ENCODE measurements around the gene SEMA6A. TPM values are rescaled to one million over a fixed set of nuclear protein-coding genes. Genes with fewer than 3 reads are reported as not detected.

The SEMA6A gene
- total and polyA plus RNA-seq, 4 donors: 3.4 to 31.6 (median 12.0) TPM

DNA sequence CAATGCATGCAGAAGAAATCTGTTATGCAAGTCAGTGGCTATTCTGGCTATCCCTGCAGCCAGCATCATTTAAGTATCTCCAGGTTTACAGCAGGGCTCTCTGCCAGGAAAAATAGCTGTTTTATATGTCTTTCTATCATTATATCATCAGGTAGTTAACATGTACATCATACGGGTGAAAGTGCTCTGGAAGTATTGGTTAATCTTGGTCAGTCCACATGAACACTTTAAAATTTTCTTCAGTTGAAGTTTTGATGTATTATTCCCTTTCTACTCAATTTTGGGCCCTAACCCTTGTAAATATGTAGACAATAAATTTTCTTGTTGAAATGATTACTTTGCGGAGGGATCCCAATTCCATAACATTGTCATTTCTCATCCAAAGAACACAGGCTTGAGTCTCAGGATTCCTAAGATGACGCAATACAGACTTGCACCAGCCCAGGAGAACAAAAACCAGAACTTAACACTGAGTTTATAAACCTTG lies 67.5 kb downstream of the SEMA6A start:
- no peak for ATAC-seq (ENCODE audit: insufficient read depth, low FRiP score)
- Histone ChIP-seq H3K27ac (ENCODE audit: low read depth in 1 of 2, low read length in 1 of 2) (no peak overlapping the region), H3K9me3 (ENCODE audit: control insufficient read depth in 4 of 4, insufficient read depth in 3 of 4, low read length in 3 of 4) (no peaks in the 10 kb centered on the region), H3K27me3 (ENCODE audit: control insufficient read depth in 3 of 3, insufficient read depth in 3 of 3, low read length in 2 of 3) (no peaks in the 10 kb centered on the region), H3K4me3 (no peak overlapping the region), H3K4me1 (ENCODE audit: control insufficient read depth in 5 of 5, insufficient read depth in 5 of 5, low read length in 5 of 5) (peaks cover 2 to 64% (median 15%) of the 10 kb centered on the region in 5 donors), H3K9ac (ENCODE audit: insufficient read depth in 1 of 2, low read length in 2 of 2) (no peak overlapping the region), H3K36me3 (ENCODE audit: control insufficient read depth in 4 of 4, insufficient read depth in 4 of 4, low read length in 4 of 4) (peaks cover 0 to 4% (median 0%) of the 10 kb centered on the region in 4 donors)
- WGBS, 2 donors: 48 to 59% methylated on average over 3 of the region's 3 CpGs
- no peak for DNase-seq
- TF ChIP-seq, protein P1, sequence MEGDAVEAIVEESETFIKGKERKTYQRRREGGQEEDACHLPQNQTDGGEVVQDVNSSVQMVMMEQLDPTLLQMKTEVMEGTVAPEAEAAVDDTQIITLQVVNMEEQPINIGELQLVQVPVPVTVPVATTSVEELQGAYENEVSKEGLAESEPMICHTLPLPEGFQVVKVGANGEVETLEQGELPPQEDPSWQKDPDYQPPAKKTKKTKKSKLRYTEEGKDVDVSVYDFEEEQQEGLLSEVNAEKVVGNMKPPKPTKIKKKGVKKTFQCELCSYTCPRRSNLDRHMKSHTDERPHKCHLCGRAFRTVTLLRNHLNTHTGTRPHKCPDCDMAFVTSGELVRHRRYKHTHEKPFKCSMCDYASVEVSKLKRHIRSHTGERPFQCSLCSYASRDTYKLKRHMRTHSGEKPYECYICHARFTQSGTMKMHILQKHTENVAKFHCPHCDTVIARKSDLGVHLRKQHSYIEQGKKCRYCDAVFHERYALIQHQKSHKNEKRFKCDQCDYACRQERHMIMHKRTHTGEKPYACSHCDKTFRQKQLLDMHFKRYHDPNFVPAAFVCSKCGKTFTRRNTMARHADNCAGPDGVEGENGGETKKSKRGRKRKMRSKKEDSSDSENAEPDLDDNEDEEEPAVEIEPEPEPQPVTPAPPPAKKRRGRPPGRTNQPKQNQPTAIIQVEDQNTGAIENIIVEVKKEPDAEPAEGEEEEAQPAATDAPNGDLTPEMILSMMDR (IDR thresholded peaks at IDR 0.05; ENCODE audit: control extremely low read depth, extremely low read depth): no peak

DNA sequence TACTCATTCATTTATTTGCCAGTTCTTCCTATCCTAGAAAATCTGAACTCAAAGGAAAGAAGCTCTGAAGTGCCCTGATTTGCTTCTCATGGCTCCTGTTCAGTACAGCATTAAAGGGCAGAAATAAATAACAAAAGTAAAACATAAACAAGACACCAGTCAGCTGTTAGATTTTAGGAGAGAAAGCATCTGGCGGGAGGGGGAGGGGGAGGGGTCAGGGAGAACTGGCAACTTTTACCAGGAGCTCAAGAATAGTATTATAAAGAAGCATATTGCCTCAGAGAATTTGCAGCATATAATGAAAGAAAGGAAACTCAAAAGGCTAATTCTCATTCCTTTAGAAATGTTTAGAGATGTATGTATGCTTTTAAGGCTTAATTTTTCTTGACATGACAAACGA lies 68.1 kb downstream of the SEMA6A start:
- Histone ChIP-seq H3K27ac (ENCODE audit: low read depth in 1 of 2, low read length in 1 of 2) (no peak overlapping the region), H3K27me3 (ENCODE audit: control insufficient read depth in 3 of 3, insufficient read depth in 3 of 3, low read length in 2 of 3) (no peaks in the 10 kb centered on the region), H3K4me1 (ENCODE audit: control insufficient read depth in 5 of 5, insufficient read depth in 5 of 5, low read length in 5 of 5) (peaks cover 4 to 62% (median 15%) of the 10 kb centered on the region in 5 donors), H3K9ac (ENCODE audit: insufficient read depth in 1 of 2, low read length in 2 of 2) (no peak overlapping the region), H3K36me3 (ENCODE audit: control insufficient read depth in 4 of 4, insufficient read depth in 4 of 4, low read length in 4 of 4) (peaks cover 0 to 5% (median 0%) of the 10 kb centered on the region in 4 donors), H3K4me3 (no peak overlapping the region), H3K9me3 (ENCODE audit: control insufficient read depth in 4 of 4, insufficient read depth in 3 of 4, low read length in 3 of 4) (no peaks in the 10 kb centered on the region)
- WGBS, 2 donors: 63 to 71% methylated on average over 2 of the region's 2 CpGs
- TF ChIP-seq, protein P1 (IDR thresholded peaks at IDR 0.05; ENCODE audit: control extremely low read depth, extremely low read depth): no peak
- peak; percentile 64 to 82 (median 81) for DNase-seq
- no peak for ATAC-seq (ENCODE audit: insufficient read depth, low FRiP score)

DNA sequence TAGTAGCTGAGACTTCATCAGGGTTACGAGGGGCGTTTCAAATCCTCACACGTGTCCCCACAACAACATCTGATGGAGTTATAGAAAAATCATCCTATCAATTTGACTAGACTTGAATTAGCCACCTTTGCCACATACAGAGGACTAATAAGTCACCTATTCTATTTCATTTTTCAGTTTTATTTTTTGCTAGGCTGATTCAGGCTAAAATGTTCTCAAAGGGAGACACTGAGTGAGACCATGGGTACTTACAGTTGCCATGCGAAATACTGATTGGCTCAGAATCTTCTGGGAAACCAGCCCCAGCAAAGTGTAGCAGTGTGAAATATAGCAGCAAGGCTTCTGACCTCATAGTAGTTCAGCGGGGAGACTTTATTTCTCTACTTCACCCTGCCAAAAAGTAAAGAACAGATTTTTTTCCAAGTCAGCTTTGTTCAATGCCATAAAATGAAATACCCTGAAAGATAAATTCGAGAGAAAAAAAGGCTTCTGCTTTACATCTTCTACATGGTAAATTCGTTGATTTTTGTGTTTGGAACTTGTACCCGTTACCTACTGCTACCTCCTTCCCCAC lies 69.9 kb downstream of the SEMA6A start:
- H3K4me1 ChIP-seq (ENCODE audit: control insufficient read depth in 5 of 5, insufficient read depth in 5 of 5, low read length in 5 of 5): peaks cover 4 to 44% (median 9%) of the 10 kb centered on the region in 5 donors
- DNase-seq (no peak), ATAC-seq (ENCODE audit: insufficient read depth, low FRiP score) (no peak)
- no peak overlapping the region for H3K4me3 ChIP-seq
- no peak overlapping the region for H3K27ac ChIP-seq (ENCODE audit: low read depth in 1 of 2, low read length in 1 of 2)
- WGBS, 2 donors: 93 to 95% methylated on average over 8 of the region's 8 CpGs
- H3K9ac ChIP-seq (ENCODE audit: insufficient read depth in 1 of 2, low read length in 2 of 2): no peak overlapping the region
- peaks cover 0 to 5% (median 0%) of the 10 kb centered on the region in 4 donors for H3K36me3 ChIP-seq (ENCODE audit: control insufficient read depth in 4 of 4, insufficient read depth in 4 of 4, low read length in 4 of 4)
- TF ChIP-seq, protein P1 (IDR thresholded peaks at IDR 0.05; ENCODE audit: control extremely low read depth, extremely low read depth): no peak
- no peaks in the 10 kb centered on the region for H3K9me3 ChIP-seq (ENCODE audit: control insufficient read depth in 4 of 4, insufficient read depth in 3 of 4, low read length in 3 of 4)
- no peaks in the 10 kb centered on the region for H3K27me3 ChIP-seq (ENCODE audit: control insufficient read depth in 3 of 3, insufficient read depth in 3 of 3, low read length in 2 of 3)
